A549 (cell line): ENCODE data around the gene ISG15.

Experiments
- CBX8 ChIP-seq: fragments of 200-600 bp; sonication (generic); IDR thresholded peaks from 2 replicates; pipeline ENCODE4 v1.6.1; 2016
- EP300 ChIP-seq, 2 experiments: fragments of >200 bp; sonication (Bioruptor Twin); formaldehyde crosslinking; IDR thresholded peaks; 2 replicates in 1 of 2; 3 replicates in 1 of 2; pipeline ENCODE4 v1.6.1; 2016 to 2017
- HDAC2 ChIP-seq: fragments of 200-600 bp; sonication (generic); IDR thresholded peaks from 2 replicates; pipeline ENCODE4 v1.6.1; 2016
- MAFK ChIP-seq: fragments of 450-650 bp; IDR thresholded peaks from 2 replicates; pipeline ENCODE4 v1.6.1; 2014; ENCODE audit not compliant: partially characterized antibody
- NFE2L2 ChIP-seq: fragments of 150-350 bp; conservative IDR thresholded peaks from 2 replicates; pipeline ENCODE4 v1.6.1; 2014; ENCODE audit warnings: low read length
- POLR2A ChIP-seq: IDR thresholded peaks from 2 replicates; pipeline ENCODE4 v1.6.1; 2012; ENCODE audit warnings: mild to moderate bottlenecking, low read length
- RAD21 ChIP-seq, 2 experiments: fragments of >200 bp in 1 of 2; sonication (Bioruptor Twin) in 1 of 2; formaldehyde crosslinking in 1 of 2; IDR thresholded peaks in 1 of 2; conservative IDR thresholded peaks in 1 of 2; 2 replicates in 1 of 2; 3 replicates in 1 of 2; pipeline ENCODE4 v1.6.1; 2012 to 2018; ENCODE audit warnings: inconsistent platforms in 1 of 2
- RCOR1 ChIP-seq: fragments of 150-350 bp; IDR thresholded peaks from 2 replicates; pipeline ENCODE4 v1.6.1; 2014; ENCODE audit warnings: antibody characterized with exemption, low read length, low read depth
- RNF2 ChIP-seq: fragments of 200-600 bp; sonication (generic); IDR thresholded peaks from 2 replicates; pipeline ENCODE4 v1.6.1; 2016; ENCODE audit warnings: low read depth, mild to moderate bottlenecking, antibody characterized with exemption, moderate library complexity, borderline replicate concordance
- TF ChIP-seq, protein P1 (sequence below): fragments of >200 bp; sonication (Bioruptor Twin); formaldehyde crosslinking; IDR thresholded peaks from 3 replicates; pipeline ENCODE4 v1.5.1; 2016
- TF ChIP-seq, protein P2 (sequence below): fragments of 200-600 bp; sonication (generic); IDR thresholded peaks from 2 replicates; pipeline ENCODE4 v1.6.1; 2016; ENCODE audit warnings: antibody characterized with exemption, mild to moderate bottlenecking, moderate library complexity
- TF ChIP-seq, protein P3 (sequence below): fragments of >200 bp; sonication (Bioruptor Twin); formaldehyde crosslinking; IDR thresholded peaks from 3 replicates; pipeline ENCODE4 v1.6.1; 2016

DNA sequence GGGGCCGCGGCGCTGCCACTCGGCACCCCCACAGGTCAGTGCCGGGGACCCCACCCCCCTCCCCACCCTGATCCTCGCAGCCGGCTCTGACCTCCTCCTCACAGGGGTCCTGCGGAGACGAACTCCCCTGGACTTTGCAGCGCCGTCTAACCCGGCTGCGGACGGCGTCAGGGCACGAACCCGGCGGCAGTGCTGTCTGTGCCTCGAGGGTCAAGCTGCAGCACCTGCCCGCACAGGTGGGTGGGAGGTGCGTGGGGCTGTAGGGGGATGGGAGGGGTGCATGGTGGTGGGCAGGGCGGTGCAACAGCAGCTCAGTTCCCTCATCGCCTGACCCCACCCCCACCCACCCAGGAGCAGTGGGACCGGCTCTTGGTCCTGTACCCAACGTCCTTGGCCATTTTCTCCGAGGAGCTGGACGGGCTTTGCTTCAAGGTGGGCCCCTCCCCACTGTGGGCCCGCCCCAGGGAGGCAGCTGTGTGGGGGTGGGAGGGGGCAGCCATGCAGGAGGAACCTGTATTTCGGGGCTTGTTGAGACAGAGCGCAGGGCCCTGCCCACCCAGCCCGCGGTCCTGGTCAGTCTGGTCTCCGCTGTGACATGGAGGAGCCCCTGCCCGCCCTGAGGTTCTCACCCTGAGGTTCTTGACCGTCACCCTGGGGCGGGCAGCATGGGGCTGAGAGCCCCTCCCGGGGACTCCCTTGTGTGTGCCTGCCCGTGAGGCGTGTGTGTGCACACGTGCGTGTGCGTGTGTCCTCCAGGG, 42.1 kb upstream of the ISG15 start:
- no peak for TF ChIP-seq CBX8
- no peak for TF ChIP-seq RAD21 (conservative IDR thresholded peaks at IDR 0.05 in 1 of 2, IDR thresholded peaks at IDR 0.05 in 1 of 2)
- TF ChIP-seq, protein P1, sequence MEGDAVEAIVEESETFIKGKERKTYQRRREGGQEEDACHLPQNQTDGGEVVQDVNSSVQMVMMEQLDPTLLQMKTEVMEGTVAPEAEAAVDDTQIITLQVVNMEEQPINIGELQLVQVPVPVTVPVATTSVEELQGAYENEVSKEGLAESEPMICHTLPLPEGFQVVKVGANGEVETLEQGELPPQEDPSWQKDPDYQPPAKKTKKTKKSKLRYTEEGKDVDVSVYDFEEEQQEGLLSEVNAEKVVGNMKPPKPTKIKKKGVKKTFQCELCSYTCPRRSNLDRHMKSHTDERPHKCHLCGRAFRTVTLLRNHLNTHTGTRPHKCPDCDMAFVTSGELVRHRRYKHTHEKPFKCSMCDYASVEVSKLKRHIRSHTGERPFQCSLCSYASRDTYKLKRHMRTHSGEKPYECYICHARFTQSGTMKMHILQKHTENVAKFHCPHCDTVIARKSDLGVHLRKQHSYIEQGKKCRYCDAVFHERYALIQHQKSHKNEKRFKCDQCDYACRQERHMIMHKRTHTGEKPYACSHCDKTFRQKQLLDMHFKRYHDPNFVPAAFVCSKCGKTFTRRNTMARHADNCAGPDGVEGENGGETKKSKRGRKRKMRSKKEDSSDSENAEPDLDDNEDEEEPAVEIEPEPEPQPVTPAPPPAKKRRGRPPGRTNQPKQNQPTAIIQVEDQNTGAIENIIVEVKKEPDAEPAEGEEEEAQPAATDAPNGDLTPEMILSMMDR, result no peak
- no peak for TF ChIP-seq EP300 (IDR thresholded peaks at IDR 0.05)
- TF ChIP-seq, protein P2, sequence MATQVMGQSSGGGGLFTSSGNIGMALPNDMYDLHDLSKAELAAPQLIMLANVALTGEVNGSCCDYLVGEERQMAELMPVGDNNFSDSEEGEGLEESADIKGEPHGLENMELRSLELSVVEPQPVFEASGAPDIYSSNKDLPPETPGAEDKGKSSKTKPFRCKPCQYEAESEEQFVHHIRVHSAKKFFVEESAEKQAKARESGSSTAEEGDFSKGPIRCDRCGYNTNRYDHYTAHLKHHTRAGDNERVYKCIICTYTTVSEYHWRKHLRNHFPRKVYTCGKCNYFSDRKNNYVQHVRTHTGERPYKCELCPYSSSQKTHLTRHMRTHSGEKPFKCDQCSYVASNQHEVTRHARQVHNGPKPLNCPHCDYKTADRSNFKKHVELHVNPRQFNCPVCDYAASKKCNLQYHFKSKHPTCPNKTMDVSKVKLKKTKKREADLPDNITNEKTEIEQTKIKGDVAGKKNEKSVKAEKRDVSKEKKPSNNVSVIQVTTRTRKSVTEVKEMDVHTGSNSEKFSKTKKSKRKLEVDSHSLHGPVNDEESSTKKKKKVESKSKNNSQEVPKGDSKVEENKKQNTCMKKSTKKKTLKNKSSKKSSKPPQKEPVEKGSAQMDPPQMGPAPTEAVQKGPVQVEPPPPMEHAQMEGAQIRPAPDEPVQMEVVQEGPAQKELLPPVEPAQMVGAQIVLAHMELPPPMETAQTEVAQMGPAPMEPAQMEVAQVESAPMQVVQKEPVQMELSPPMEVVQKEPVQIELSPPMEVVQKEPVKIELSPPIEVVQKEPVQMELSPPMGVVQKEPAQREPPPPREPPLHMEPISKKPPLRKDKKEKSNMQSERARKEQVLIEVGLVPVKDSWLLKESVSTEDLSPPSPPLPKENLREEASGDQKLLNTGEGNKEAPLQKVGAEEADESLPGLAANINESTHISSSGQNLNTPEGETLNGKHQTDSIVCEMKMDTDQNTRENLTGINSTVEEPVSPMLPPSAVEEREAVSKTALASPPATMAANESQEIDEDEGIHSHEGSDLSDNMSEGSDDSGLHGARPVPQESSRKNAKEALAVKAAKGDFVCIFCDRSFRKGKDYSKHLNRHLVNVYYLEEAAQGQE, result no peak
- no peak for TF ChIP-seq POLR2A
- TF ChIP-seq RNF2, result no peak
- TF ChIP-seq, protein P3, sequence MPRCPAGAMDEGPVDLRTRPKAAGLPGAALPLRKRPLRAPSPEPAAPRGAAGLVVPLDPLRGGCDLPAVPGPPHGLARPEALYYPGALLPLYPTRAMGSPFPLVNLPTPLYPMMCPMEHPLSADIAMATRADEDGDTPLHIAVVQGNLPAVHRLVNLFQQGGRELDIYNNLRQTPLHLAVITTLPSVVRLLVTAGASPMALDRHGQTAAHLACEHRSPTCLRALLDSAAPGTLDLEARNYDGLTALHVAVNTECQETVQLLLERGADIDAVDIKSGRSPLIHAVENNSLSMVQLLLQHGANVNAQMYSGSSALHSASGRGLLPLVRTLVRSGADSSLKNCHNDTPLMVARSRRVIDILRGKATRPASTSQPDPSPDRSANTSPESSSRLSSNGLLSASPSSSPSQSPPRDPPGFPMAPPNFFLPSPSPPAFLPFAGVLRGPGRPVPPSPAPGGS, result no peak
- TF ChIP-seq NFE2L2, result no peak
- no peak for TF ChIP-seq RCOR1
- no peak for TF ChIP-seq HDAC2
- TF ChIP-seq MAFK, result no peak
